22Rv1 (cell line): ENCODE results near the gene TAGLN3.

ENCODE experiments used
- H3K27ac ChIP-seq: fragments of 450-650 bp; 2 replicates; pipeline ENCODE4 v1.5.1; 2017
- ZFX ChIP-seq: fragments of 450-650 bp; IDR thresholded peaks from 2 replicates; pipeline ENCODE4 v1.6.1; 2017; ENCODE audit warnings: antibody characterized with exemption, borderline replicate concordance
- TF ChIP-seq, protein P1 (sequence below): fragments of 450-650 bp; IDR thresholded peaks from 2 replicates; pipeline ENCODE4 v1.5.1; 2017; ENCODE audit warnings: mild to moderate bottlenecking

Gene TAGLN3

DNA sequence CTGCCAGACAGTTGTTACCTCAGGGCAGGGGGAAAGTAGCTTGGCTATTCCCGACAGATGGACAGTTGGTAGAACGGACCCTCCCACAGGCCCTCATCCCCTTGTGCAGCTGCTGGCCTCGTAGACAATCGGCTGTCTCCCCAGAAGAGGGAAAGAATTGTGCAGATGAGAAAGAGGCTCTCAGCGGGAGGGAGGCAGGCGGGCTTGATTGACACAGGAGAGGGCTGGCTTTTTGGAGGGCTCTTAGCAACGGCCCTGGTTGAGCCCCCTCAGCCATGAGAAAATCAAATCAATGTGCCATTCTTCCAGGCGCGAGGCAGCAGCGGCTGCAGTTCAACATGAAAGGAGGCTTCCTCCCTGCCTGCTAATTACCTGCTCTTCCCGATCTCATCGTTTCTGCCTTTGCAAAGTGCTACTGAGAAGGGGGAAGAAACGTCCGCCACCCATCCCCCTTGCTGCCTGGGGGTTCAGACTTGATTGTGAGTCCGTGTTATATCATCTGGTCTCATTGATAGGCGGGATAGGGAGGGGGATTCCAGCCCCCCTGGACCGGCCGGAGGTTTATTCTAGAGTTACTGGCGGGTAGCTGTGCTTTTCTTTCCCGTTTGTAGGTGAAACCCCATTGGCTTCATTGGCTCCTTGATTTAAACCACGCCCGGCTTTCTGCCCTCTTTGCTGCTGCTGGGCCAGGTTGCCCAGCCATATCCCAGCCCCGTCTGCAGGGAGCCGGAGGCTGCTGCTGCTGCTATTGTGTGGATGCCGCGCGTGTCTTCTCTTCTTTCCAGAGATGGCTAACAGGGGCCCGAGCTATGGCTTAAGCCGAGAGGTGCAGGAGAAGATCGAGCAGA, at the start of gene TAGLN3:
TSS of gene TAGLN3 (plus strand) at position 287 of the 848 bp plus-strand sequence. CDS start at position 788, 501 bp downstream.
- TF ChIP-seq, protein P1, sequence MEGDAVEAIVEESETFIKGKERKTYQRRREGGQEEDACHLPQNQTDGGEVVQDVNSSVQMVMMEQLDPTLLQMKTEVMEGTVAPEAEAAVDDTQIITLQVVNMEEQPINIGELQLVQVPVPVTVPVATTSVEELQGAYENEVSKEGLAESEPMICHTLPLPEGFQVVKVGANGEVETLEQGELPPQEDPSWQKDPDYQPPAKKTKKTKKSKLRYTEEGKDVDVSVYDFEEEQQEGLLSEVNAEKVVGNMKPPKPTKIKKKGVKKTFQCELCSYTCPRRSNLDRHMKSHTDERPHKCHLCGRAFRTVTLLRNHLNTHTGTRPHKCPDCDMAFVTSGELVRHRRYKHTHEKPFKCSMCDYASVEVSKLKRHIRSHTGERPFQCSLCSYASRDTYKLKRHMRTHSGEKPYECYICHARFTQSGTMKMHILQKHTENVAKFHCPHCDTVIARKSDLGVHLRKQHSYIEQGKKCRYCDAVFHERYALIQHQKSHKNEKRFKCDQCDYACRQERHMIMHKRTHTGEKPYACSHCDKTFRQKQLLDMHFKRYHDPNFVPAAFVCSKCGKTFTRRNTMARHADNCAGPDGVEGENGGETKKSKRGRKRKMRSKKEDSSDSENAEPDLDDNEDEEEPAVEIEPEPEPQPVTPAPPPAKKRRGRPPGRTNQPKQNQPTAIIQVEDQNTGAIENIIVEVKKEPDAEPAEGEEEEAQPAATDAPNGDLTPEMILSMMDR: no peak
- no peak for TF ChIP-seq ZFX
- H3K27ac ChIP-seq: no peak within 1 kb of the TSS

DNA sequence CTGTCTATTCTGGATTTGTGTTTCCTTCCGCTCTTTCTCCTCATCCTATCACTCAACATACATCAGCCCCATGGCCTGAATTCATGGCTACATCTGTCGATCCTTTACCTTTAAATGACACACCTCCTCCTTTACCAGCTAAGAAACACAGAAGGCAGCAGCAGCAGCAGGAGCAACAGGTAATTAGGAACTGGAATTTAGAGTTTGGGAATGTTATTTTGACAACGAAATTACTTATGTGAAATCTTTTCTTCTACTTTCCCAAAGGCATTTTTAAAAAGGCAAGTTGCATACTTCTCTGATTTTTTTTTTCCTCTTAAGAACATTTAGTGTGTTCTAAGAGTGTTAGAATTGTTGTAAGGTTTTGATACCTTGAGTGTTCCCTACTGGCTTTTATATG, 49.0 kb upstream of the TAGLN3 start:
- no peak overlapping the region for H3K27ac ChIP-seq
- TF ChIP-seq ZFX: no peak
- TF ChIP-seq, protein P1: no peak

DNA sequence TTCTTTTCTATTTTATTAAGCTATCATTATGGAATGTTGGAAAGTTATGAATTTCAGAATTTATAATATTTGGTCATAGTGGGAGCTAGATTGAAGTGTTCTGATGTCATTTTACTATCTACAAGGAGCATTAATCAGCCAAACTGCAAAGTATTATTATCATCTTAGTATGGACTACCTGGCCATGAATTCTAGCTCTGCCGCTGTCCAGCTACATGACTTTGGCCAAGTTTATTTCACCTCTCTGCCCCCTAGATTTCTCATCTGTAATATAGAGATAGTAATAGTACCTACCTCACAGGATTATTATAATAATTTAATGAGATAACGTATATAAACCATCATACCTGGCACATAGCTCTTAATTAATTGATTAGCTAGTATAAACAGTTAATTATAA, 47.7 kb upstream of the TAGLN3 start:
- H3K27ac ChIP-seq: no peak overlapping the region
- TF ChIP-seq, protein P1: no peak
- no peak for TF ChIP-seq ZFX

DNA sequence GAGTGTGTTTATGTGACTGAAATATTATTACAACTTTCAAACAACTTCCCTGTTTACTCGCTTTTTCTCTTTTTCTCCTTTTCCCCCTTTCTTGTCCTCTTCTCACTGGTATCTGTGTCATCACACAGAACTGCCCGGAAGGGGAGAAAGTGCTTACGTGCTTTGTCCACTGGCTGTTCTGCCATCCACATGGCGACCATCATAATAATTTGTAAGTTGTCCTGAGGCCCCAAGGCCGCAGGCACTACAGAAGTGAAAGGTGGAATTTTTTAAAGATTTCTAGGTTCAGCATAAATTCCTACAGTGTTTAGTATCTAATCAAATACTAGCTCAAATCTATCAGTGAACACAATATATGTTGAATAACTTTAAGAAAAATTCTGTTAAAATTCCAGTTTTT, 46.6 kb upstream of the TAGLN3 start:
- no peak overlapping the region for H3K27ac ChIP-seq
- TF ChIP-seq, protein P1: no peak
- no peak for TF ChIP-seq ZFX

DNA sequence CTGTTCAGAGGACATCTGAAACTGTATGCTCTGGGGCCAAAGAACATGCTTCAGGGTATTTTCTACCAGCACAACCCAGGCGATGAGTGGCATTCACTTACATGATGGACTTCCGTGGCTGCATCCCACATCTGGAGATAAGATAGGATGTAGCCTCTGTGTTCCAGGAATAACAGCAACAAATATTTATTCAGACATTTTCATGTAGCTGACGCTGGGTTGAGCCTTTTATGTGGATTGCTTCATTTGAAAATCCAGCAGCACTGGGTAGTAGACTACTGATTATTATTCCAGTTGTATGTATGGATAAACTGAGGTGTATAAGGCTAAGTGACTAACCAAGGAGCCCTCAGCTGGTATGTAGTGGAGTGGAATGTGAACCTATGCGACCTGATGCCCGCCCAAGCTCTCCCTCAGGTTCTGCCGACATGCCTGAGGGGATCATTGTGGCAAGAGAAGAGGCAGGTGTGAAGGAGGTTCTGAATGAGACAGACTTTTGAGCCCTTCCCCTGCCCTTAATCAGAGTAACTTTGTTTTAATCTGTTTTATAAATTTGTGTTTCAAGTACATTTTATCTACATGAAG, 45.8 kb upstream of the TAGLN3 start:
- H3K27ac ChIP-seq: no peak overlapping the region
- TF ChIP-seq, protein P1: no peak
- no peak for TF ChIP-seq ZFX

DNA sequence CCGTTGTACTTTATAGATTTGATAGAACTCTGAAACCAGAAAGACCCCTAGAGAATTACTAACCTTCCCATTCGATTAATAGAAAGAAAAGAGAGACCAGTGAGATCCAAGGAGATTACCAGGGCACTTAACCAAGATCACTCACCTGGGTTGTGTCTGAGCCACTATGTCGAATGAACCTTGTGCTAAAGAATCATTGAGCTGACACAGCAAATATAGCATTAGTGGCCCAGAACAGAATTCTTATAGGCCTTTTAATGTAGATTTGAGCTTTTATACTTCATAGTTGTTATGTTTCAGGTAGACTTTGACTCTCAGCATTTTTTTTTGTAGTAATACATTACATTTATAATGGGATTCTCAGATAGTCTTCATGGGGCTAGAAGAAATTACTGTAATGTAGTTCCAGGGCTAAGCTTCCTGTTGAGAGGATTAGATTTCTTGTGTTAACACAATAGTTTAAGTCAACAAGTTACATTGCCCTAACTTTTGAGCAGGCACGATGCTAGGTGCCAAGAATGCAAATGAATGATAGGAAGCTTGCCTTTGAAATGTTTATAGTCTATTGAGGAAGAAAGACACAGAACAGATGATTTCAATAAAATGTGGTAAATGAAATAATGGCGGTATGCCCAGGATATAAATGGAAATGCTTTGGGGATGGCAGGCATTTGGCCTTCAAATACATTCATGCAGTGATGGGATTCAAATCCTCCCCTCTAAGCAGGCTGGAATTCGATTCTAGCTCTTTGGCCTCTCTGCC, 44.3 kb upstream of the TAGLN3 start:
- H3K27ac ChIP-seq: no peak overlapping the region
- no peak for TF ChIP-seq ZFX
- TF ChIP-seq, protein P1: no peak
